Hypothalamus (tissue), 51 donors: ENCODE data around the gene EHD4.
A peak's percentile ranks its signal among the peaks of the same experiment; 100 is the strongest.

ENCODE experiments used
- DNase-seq, 51 donors: peaks; one replicate each; lab custom pipeline; 2025; lab: John Stamatoyannopoulos, UW

EHD4 gene

GRCh38 chr15:41940441-41940857, 31.9 kb downstream of the EHD4 start:
- no peak for DNase-seq

DNA sequence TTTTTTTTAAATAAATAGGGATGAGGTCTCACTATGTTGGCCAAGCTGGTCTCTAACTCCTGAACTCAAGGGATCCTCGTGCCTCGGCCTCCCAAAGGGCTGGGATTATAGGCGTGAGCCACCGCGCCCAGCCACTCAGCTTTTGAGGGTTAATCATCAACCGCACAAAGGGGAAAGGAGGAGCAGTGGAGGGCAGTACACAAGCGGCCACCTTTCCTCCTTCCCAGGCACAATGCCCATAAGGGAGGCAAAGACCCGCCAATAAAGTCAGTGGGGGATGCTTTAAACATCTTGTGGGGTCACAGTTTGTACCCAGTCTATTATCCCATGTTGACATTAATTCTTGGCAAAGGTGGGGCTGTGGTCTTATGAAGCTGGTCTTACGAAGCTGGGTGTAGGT, 32.4 kb downstream of the EHD4 start:
- no peak for DNase-seq

- DNase-seq = no peak
Observed at GRCh38 chr15:41937568-41937923, 34.8 kb downstream of the EHD4 start.

- DNase-seq = peak in 12 of 51 donors; percentile 5 to 52 (median 26)
Observed at GRCh38 chr15:41936649-41937567, 35.4 kb downstream of the EHD4 start.

DNA sequence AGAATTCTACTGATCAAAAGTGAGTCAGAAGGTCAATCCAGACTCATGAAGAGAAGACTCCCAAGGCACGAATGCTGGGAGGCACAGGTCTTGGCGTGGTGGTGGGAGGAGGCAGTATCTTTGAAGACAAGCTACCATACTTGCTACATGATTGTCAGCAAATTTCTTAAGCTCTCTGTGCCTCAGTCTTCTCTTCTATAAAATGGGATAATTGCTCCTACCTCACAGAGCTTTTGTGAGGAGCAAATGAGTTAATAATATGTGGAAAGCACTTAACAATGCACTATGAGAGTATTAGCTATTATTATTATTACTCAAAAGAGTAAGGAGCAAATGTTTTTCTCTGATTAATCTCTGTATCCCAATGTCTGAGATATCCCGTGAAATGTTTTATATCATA, 36.2 kb downstream of the EHD4 start:
- no peak for DNase-seq

DNA sequence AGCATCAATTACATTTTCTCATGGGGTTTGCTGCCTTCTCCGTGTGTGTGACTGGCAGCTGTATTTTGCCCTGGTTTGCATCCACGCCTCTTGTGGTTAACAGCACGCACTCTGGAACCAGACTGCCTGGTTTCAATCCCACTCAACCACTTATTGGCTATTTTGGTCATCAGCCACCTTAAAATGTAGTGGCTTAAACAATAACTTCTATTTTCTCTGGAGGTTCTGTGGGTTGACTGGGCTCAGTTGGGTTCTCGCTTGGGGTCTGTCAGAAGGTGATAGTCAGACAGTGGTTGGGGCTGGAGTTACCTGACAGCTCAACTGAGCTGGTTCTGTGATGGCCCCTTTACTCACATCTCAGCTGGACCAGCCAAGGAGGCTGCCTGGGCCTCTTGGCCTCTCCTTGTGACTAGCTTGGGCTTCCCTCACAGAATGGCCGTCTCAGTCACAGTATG, 36.8 kb downstream of the EHD4 start:
- no peak for DNase-seq

DNA sequence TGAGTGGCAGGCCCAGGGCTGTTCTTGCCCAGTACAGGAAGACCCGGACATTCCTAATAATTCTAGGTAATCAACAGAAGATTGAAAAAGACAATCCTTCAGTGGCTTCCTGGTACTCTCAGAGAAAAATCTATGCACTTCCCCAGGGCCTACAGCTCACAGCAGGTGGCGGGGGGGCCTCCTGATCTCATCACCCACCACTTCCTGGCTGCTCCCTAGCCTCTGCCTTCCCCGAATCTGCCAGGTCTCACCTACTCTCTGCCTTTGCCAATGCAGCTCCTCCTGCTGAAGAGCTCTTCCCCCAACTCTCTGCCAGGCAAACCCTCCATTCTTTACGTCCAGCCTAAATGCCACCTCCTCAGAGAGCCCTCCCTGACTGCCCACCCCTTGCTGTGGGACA, 37.5 kb downstream of the EHD4 start:
- no peak for DNase-seq

DNA sequence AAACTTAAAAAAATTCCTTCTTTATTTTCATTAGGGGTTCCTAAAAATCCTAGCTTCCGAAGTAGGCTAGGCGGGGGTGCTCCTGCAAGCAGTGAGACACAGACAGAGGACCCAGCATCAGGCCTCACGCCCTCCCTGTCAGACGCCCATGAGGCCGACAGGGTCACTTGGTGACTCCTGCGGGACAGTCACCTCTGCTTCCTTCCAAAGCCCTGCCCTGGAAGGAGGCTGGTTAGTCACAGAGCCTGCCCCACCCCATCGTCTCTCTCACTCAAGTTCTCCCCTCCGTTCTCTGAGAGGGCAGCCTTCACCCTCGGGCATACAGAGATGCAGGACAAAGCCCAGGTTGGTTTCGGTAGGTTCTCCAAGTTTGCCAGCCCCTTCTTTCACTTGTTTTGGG, 38.6 kb downstream of the EHD4 start:
- no peak for DNase-seq

GRCh38 chr15:41933326-41933725, 39.0 kb downstream of the EHD4 start:
- DNase-seq = no peak

DNA sequence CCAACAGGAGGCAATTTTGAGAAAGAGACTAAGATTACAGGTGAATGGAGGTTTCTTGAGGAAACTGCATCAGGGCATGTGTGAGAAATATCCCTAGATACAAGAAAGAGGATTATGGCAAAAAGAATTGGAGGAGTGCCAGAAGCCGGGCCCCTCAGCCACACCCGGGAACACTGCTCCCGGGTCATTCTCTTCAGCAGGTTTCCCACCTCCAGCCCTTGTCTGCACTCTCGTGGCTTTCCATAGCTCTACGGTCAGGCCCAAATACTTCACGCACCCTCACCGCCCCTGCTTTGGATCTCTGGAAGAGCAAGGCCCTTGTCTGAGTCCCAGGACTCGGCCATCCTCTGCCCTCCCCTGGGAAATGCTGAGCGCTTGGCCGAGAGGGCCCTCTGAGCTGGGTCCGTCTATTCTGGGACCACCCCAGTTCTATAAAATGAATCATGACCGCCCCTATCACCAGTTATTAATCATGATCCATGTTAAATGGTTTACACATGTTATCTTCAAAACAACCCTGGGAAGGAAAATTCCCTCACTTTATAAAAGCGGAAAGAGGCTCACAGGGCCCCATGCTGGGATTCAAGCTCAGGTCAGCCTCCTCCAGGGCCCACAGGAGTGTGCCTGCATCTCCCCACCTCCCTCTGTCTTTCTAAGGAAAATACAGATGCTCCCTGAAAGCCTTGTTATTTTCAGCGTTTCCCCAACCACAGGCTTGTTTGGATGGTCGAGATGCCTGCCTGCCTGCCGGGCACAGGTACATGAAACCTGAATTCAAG, 39.7 kb downstream of the EHD4 start:
- no peak for DNase-seq

- DNase-seq = no peak
Observed at GRCh38 chr15:41932101-41932500, 40.3 kb downstream of the EHD4 start.

DNA sequence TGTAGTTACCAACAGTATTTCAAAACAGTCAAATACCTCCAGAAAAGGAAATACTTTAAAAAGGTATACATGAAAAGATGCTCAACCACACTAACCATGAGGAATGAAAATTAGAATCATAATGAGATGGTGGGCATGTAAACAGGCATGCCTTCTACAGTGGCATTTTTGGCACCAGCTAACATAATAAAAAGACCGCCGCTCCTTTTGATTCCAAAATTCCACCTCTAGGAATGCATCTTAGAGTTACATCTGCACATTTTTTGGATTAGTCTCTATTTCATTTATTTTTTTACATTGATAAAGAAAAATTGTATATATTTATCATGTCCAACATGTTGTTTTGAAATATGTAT, 41.5 kb downstream of the EHD4 start:
- DNase-seq = no peak

DNA sequence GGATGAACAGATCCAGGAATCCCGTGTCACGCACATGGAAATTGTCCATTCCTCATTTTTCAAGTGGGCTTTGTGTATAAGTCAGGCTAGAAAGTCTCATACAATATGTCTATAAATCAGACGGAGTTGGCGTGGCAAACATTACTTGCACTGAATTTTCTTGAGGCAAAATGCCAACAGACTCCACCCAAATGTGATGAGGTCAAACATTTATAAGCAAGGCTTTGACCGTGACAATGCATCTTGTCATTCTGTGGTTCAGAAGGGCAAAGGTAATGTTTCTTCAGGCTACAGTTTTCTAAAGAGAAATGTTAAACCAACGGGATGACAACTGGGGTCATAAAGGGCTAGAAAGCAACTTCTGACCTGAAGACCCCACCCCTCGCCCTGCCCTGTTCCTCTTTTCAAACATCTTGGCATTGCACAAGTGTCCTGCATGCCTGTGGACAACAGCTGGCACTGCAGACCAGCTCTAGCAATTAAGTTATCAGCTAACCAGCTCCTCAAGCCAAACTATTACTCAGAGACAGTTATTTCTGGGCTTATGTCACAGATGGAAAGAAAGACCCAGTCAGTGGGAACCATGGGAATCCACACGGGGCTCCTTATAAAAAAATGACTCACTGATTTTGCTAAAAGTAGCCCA, 42.0 kb downstream of the EHD4 start:
- peak in 1 of 51 donors; percentile 12 for DNase-seq

GRCh38 chr15:41928637-41929620, 43.4 kb downstream of the EHD4 start:
- peak in 2 of 51 donors; percentile 14 to 27 for DNase-seq

GRCh38 chr15:41928100-41928499, 44.3 kb downstream of the EHD4 start:
- no peak for DNase-seq

DNA sequence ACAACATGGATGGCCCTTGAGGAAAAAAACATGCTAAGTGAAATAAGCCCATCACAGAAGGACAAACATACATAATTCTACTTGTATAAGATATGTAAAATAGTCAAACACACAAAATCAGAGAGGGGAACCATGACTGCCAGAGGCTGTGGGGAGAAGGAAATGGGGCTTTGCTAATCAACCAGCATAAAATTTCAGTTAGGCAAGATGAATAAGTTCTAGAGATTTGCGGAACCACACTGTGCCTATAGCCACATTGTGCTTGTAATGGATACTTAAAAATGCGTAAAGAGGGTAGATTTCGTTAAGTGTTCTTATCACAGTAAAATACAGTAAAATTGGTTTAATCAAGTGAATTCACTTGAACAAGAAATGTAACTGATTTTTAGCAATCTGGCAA, 44.8 kb downstream of the EHD4 start:
- DNase-seq = no peak

- no peak for DNase-seq
Observed at GRCh38 chr15:41926185-41927056, 45.9 kb downstream of the EHD4 start.

DNA sequence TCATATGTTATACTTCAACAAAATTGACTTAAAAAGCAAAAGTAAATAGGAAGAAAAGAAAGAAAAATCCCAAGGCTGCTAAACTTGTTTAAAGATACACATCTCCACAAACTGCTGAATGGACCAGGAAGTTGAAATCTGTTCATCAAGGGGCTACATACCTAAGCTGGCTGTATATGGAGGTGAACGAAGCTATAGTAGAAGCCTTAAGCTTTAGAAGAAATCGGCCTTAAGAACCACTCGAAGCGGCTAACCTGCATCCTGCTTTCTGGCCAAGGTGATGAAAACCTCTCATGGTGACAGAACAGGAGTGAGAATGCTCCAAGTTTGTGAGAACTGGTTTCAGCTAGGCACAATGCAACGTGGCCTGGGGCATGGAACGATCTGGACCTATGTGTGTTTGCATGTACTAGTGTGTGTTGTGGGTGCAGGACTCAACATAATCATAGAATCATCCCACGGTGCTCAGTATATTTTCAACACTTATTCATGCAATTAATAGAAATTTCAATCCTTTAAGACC, 47.2 kb downstream of the EHD4 start:
- DNase-seq = no peak
